HG03025 (cell line): ENCODE results near the gene GLP2R.
"Not testable (repeated sequence)": the region's sequence is repeated elsewhere in the genome, so short reads cannot be mapped to it uniquely, and the experiment has no call there.

Experiments
- ATAC-seq: cut with Tn5 transposase; IDR thresholded peaks from one replicate; pipeline ENCODE4 v1.9.1; 2021; ENCODE audit warnings: mild to moderate bottlenecking, moderate library complexity; ENCODE audit not compliant: unreplicated experiment, low FRiP score

GLP2R gene

DNA sequence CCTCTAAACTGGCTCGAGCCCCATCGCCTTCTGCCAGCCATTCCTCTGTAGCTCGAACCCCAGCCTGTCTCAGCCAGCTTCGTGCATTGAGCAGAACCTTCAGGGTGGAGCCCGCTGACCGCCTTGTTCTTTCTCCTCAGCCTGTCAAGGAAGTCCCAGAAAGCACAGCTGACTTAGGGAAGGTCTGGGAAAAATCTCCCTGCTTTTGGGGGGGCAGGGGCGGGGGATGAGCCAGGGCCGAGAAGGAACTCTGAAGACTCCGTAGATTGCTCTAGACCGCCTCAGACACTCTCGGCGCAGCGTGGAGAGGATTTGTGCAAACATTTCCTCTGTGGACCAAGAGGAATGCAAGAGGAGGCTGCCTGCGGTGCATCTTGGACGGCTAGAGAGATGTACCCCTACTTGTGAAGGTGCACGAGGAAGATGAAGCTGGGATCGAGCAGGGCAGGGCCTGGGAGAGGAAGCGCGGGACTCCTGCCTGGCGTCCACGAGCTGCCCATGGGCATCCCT, at the start of gene GLP2R:
Gene GLP2R (plus strand): TSS at position 284 of the 510 bp plus-strand sequence. CDS start 140 bp downstream, at position 424.
- no peak for ATAC-seq

DNA sequence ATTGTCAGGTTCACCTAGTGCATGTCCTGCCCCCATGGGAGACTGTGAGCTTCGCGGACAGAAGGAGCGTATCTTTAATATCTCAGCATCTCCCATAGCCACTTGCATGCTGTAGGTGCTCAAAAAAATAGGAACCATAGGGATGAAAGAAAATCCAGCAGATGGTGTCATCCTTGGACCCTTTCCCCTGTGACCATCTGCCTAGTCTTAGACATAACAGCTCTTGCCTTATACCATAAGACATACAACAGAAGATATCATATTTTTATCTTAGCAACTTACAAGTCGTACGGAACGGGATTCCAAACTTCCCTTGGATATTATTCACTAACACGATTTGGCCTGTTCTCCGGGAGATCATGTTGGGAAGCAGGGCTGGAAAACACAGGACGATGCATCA, 48.8 kb upstream of the GLP2R start:
- no peak for ATAC-seq

DNA sequence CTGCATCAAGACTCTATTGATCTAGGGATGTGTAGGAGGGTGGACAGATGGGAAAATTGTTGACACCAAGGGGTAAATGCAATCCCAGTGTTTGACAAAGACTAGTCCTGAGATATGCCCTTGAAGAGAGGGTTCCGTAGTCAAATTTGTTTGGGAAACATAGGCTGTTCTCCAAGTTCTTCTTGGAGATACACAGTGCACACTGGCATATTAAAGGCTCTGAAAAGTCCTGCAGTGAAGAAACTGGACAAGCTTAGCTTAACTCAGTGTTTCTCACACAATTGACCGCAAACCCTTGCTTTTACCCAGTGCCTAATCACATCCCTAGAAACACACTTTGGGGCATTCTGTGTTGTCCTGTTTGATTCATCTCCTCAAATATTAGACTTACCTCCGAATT, 45.2 kb upstream of the GLP2R start:
- no peak for ATAC-seq

DNA sequence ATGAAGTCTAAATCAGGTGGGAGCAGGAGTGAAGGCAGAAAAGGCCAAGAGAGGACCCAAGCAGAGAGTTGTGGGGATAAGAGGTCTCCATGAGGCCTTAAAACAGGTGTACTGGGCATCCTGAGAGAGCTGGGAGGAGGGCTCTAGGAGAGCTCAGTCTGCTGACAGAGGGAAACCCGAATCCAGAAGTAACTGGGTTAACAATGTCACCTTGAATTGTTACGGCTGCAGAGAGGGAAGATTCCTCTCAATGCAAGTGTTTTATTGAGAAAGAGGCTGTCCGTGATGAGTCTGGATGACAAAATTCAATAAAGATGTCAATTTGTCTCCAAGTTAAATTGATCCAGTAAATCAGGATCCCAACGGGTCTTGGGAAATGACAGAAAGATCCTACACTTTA, 42.7 kb upstream of the GLP2R start:
- ATAC-seq: no peak

GRCh38 chr17:9783465-9783864, 42.3 kb upstream of the GLP2R start:
- ATAC-seq: not testable (repeated sequence)

DNA sequence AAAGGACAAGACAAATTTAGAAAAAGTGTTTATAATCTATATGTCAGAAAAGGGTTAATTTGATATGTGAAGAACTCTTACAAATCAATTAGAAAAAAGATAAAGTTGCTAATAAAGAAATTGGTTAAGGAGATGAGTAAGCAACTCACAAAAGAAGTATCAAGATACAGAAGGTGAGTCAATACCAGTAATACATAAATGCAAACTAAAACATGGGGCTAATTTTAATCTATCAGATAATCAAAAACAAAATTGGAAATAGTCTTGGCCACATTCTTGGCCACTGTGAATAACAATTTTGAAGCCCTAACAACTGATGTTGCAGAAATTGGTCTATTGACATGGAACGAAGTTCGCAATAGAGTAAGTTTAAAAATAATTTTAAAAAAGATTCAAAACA, 41.2 kb upstream of the GLP2R start:
- no peak for ATAC-seq

GRCh38 chr17:9788601-9789000, 37.1 kb upstream of the GLP2R start:
- ATAC-seq: no peak

- no peak for ATAC-seq
These were observed 35.4 kb upstream of the GLP2R start for GRCh38 chr17:9790316-9790715.

- ATAC-seq: no peak
These were observed 34.5 kb upstream of the GLP2R start, which contains the start of gene DHRS7C for GRCh38 chr17:9790889-9791876. Gene DHRS7C (minus strand): TSS chr17:9791592. CDS start chr17:9791284, 308 bp downstream.

- no peak for ATAC-seq
These were observed 33.4 kb upstream of the GLP2R start for GRCh38 chr17:9792181-9792840.

- ATAC-seq: no peak
These were observed 27.7 kb upstream of the GLP2R start for GRCh38 chr17:9798008-9798407.

GRCh38 chr17:9798724-9799123, 27.0 kb upstream of the GLP2R start:
- ATAC-seq: no peak

GRCh38 chr17:9801505-9801904, 24.2 kb upstream of the GLP2R start:
- no peak for ATAC-seq

GRCh38 chr17:9802294-9802693, 23.4 kb upstream of the GLP2R start:
- ATAC-seq: no peak

GRCh38 chr17:9802697-9803096, 23.0 kb upstream of the GLP2R start:
- no peak for ATAC-seq

GRCh38 chr17:9805769-9806168, 20.0 kb upstream of the GLP2R start:
- no peak for ATAC-seq

GRCh38 chr17:9806699-9807098, 19.0 kb upstream of the GLP2R start:
- no peak for ATAC-seq

- ATAC-seq: no peak
These were observed 16.3 kb upstream of the GLP2R start for GRCh38 chr17:9809409-9809808.

DNA sequence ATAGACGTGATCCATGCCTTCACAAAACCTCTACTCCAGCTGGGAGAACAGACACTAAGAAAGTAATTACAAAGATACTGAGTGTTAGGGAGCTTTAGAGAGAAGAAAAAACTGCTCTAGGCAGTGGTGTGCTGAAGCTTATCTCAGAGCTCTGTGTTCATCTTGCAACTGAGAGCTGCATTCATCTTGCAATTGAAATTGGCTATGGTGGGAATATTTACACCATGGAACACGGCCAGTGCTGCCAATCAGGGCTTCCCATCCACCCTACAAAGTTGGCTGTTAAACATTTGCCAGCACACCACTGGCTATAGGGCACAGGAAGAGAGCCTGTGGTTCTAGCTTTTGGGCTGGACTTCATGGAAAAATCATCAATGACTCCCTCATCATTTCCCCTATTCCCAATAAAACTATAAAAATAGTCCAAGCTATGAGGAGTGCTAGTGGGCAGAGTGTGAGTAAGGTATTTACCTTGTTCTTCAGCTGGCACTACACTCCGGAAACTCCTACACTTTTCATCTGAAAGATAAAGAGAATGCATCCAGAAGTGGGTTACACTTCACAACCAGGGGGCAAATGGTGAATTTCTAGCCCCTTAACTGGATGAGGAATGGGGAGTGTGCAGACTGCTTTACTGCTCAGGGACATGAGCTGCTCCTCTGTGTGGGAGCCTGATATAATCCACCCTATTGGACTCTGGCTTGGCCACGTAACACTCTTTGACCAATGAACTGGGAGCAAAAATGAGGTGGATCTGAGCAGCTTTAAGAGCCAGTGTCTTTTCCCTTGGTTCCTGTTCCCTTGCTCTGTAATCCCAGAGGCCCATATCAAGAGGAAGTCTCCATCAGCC, 15.4 kb upstream of the GLP2R start:
- ATAC-seq: no peak

GRCh38 chr17:9811086-9811485, 14.6 kb upstream of the GLP2R start:
- ATAC-seq: no peak
